ENCODE data around the gene TNNT3.

TNNT3 gene

DNA sequence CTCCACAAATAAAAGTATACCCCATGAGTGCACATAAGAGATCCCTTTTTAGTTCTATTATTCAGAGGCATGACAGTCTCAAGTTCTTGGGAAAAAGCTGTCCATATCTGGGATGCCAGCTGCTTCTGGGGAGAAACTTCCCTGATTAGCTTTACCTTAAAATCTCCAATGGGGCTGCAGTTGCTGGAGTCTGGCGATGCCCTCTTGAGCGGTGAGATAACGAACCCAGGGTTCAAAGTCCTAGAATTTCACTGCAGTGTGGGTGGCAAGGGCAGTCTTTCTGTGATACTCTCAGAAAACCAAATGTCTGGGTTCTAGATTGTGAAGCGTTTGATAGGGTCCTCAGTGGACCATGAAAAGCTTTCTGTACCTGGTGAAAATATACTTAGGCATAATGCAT is 20.4 kb upstream of the TNNT3 start:
- DNase-seq, result no peak

- no peak for DNase-seq
These were observed 19.8 kb upstream of the TNNT3 start for GRCh38 chr11:1899686-1900085.

DNA sequence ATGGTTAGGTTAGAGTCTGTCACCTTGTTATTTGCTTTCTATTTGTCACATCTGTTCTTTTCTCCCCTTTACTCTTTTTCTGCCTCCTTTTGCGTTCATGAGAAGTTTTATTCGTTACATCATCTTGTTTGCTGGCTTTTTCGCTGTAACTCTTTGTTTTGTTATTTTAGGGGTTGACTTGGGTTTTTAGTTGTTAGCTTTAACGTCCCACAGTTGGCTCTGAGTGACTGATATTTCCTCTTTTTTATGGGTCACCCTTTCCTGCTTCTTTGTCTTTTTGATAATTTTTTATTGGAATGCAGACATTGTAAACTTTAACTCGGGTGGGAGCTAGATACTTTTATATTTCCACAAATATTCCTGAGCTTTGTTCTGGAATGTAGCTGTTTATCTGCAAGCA is 13.3 kb upstream of the TNNT3 start:
- no peak for DNase-seq

DNA sequence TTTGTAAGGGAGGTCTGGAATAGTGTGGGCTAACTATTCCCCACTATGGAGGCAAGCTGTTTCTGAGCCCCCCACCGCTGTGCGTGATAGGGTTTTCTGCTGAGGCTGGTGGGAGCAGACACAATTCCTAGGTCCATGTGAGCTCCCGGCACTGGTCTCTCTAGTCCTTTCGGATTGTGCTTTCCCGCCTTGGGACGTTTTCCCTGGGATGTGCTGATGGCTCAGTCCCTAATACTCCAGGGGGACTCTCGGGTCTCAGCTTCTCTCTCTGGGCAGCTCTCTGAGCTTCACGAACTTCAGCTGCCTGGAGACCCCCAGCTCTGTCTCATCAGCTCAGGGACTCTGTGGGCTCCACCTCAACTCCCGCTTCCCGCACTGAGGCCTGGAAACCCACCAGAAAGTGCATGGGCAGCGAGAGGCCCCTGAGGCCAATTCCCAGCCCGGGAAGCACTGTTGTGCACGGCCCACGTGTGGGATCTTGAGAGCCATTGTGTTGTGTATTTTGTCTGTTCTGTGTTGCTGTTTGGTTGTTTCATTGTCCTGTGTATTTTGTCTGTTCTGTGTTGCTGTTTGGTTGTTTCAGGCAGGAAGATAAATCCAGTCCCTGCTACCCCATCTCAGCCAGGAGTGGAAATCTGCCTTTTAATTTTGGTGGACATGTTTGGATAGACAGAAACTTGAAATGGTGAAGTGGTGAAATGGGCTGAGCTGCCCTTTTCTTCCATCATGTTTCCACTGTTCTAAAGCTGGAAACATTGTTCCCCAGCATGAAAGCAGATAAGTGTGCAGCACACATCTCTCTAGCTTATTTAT is 12.7 kb upstream of the TNNT3 start:
- no peak for DNase-seq

DNA sequence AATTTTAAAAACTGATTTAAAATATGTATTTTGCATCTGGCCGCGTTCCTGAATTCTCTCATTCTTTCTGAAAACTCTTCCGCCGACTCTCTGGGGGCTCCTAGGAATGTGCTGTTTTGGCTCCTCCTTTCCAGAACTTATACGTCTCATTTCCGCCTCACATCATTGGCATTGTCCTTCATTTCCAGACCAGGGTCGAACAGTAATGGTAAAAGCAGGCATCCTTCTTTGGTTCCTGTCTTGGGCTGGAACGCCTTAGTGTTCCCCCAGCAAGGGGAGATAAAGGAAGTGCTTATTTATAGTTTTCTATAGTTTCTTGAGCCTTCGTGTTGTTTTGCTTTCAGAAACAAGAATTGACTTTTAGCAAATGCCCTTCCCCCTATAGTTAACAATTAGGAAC is 10.9 kb upstream of the TNNT3 start:
- DNase-seq, result no peak

DNA sequence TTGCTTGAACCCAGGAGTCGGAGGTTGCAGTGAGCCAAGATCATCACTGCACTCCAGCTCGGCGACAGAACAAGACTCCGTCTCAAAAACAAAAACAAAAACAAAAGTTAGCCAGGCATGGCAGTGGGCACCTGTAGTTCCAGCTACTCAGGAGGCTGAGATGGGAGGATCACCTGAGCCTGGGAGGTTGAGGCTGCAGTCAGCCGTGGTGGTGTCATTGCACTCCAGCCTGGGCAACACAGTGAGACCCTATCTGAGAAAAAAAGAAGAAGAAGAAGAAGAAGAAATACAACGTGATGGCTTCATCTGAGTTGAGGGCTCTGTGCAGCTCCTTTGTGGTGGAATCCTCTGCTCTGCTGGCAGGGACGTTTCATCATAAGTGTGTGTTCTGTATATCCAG is 10.0 kb upstream of the TNNT3 start:
- no peak for DNase-seq

DNA sequence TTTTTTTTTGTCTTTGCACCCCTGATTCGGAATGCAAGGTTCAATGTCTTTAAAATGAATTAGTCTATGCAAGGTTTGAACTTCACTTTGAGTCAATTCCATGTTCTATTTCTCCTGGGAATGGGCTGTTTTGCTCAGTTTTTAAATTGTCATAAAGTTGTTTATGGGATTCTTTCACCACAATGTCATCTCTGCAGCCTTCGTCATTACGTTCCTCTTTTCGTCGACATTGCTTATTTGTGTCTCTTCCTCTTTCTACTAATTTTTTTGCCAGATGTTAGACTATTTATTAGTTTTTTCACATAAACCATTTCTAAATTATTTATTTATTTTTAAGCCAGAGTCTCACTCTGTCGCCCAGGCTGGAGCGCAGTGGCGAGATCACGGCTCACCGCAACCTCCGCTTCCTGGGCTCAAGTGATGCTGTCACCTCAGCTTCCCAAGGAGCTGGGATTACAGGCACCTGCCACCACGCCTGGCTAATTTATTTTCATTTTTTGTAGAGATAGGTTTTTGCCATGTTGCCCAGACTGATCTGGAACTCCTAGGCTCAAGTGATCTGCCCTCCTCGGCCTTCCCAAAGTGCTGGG is 7.1 kb upstream of the TNNT3 start:
- no peak for DNase-seq

GRCh38 chr11:1913271-1914060 is 6.0 kb upstream of the TNNT3 start:
- no peak for DNase-seq

DNA sequence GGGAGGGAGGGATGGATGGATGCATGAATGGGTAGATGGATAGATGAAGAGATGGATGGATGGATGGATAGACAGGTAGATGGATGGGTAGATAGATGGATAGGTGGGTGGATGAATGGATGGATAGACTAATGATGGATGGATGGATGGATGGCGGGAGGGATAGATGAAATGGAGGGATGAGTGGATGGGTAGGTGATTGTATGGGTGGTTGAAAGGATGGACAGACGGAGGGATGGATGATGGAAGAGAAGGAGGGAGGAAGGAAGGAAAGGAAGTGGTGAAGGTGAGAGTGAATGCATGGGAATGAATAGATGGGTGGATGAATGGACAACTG is 3.7 kb upstream of the TNNT3 start:
- DNase-seq, result no peak

GRCh38 chr11:1916132-1916985 is 3.1 kb upstream of the TNNT3 start:
- DNase-seq, result no peak

DNA sequence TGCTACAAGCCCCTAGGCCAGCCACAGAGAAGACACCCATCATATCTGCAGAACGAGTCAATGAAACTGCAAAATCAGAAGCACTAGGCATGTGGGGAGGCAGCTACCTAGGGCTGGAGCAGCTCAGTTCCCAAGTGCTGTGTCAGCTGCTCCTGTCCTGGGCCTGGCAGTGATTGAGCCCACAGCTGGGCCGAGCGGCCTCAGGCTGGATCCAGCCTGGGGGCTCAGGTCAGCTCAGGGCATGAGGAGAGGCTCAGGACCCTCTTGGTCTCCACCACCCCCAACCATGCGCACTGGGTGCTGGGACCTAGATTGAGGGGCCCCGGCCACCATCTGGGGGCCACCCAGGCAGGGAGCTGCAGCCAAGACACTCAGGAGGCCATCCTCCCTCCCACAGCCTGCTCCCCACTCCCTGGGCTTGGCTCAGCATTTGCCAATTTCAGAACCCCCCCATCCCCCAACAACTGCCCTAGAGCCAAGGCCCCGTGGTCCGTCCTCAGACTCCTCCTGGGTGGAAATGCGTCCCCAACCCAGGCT is 2.4 kb upstream of the TNNT3 start:
- no peak for DNase-seq

DNA sequence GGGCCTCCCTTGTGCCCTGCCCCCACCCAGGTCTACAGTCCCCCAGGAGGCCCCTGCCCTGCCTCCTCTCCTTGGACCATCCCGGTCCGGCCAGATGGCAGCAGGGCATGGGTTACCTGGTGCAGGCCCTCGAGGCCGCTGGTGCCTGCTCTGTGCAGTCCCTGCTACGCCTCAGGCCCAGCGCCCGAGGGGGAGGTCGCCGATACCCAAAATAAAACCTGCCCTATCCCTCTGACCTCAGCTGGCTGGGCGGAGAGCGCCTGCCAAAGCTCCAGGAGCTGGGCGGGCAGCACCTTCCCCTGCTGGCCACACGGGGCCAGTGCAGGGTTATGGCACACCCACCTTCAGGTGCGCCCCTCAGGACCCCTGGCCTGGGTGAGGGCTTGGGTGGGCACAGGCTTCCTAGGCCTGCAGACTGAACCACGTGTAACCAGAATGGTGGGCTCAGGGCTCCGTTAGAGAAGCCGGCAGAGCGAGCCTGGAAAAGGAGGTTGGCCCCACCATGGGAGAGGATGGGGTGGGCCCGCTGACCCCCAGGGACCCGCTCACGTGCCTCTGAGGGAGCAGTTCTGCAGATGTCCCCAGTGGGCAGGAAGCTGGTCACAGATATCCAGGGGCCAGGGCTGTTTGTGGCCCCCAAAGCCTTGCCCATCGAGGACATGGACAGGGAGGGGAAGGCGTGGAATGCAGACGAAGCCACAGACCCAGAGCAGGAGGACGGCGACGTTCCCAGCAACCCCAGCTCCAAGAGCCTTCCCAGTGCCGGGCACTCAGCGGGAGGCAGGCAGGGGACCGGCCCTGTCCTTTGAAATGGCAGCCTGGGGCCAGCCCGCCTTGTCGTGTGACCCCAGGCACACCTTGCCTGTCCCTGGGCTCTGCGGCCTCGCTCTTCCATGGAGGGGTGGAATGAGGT is 1.7 kb upstream of the TNNT3 start:
- no peak for DNase-seq

- no peak for DNase-seq
These were observed 827 bp upstream of the TNNT3 start for GRCh38 chr11:1918436-1919315.

DNA sequence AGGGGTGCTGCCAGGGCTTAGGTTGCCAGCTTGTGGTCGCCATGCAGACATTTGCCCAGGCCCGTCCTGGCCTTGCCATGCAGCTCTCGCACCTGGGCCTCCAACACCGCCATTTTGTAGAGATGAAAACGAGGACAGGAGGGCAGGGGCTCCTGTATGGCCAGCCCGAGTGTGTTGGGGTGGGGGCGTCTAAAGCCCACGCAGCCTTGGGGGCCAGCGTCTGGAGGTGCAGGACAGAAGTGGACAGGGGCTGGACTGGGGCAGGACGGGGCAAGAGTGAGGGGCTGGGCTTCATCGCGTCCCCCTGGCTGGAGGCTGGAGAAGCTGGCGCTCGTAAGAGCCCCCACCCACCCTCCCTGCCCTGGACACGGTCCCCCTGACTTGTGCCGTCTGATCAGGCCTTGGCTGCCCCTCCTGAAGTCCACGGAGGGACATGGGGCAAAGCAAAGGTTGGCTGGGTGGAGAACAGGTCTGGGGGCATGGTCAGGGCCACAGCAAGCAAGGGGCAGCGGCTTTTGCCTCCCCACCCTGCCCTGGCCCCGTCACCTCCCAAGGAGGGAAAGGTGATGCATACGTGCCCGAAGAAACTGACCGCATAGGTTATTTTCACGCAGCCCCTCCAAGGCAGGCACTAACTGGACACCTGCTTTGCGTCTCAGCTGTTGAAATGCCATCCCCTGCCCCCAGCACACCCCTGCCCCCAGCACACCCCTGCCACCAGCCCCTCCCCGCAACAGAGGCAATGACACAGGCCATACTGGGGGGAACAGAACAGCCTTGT is 815 bp downstream of the TNNT3 start:
- DNase-seq, result no peak

- no peak for DNase-seq
These were observed 1.5 kb downstream of the TNNT3 start for GRCh38 chr11:1920909-1921573.

DNA sequence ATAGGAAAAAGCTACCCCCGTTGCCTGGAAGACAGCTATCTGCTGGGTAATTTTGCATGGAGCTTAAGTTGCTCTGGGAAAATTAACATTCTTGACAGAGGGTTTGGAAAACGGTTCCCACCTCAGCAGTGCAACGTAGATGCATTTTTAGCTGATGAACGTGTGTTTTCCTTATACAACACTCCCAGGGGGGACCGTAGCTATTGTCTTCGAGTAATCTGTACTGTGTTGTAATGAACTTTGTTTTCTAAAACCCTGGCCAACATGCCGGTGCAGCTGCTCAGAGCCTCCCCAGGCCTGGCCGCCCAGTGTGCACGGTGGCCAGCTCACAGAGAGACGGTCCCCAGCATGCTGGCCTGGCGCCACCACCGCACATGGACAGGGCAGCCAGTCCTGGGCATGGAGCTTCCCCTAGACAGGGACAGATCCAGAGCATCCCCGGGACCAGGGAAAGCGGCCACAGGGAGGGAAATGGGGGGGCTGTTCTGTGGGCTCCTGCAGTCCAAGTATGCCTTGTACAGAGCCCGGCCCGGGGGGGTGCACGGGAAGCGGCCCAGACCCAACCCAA is 2.2 kb downstream of the TNNT3 start:
- no peak for DNase-seq

GRCh38 chr11:1922481-1923081 is 3.1 kb downstream of the TNNT3 start:
- no peak for DNase-seq

DNA sequence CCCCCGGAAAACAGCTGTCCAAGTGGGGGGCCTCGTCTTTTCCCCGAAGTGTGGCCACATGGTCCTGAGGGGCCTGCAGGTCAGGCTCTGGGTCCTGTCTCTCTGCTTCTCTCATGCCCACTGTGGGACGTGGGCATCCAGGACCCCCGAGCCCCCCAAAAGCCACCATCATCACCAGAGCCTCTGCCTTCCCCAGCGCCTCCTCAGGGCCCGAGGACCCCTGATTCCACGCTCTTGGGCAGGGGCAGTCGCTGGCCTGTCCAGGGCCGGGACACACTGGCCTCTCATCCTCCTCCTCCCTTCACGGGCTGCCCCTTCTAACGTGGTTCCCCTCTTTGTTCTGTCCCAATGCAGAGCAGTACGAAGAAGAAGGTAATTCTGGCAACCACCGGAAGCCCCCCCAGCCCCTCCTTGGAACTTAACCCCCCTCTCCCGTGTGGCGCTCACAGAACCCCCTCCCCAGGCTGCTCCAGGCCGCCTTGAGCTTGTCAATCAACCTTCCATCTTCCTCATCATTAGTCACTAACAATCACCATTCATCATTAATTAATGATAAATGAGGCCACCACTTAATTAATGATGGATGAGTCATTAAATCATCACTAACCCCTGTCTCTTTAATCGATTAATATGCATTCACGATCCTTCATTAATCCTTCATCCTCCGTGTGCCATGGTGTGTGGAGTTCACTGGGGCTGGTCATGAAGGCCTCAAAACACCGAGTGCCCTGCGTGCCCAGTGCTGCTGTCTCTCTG is 3.9 kb downstream of the TNNT3 start:
- no peak for DNase-seq
